Endothelial cell of umbilical vein (primary cell): ENCODE results near the gene RSPH10B2.
"Not testable (repeated sequence)": the region's sequence is repeated elsewhere in the genome, so short reads cannot be mapped to it uniquely, and the experiment has no call there.

Source experiments
- CTCF ChIP-seq, 2 donors: IDR thresholded peaks; 1 replicate in 1 of 2; 2 replicates in 1 of 2; pipeline ENCODE4 v1.5.1; 2011; ENCODE audit warnings: low read length in 2 of 2, mild to moderate bottlenecking in 2 of 2, moderate library complexity in 2 of 2, control low read depth in 1 of 2, inconsistent platforms in 1 of 2, low read depth in 1 of 2; ENCODE audit not compliant: insufficient read depth in 1 of 2; ENCODE audit errors: extremely low read depth in 1 of 2
- MAX ChIP-seq: IDR thresholded peaks from 2 replicates; pipeline ENCODE4 v1.6.1; 2011; ENCODE audit not compliant: insufficient read depth, insufficient read length
- POLR2AphosphoS5 ChIP-seq: IDR thresholded peaks from 2 replicates; pipeline ENCODE4 v1.6.1; 2012; ENCODE audit warnings: low read depth, mild to moderate bottlenecking, control low read depth, low read length, moderate library complexity; ENCODE audit not compliant: insufficient read depth

- not testable (repeated sequence) for TF ChIP-seq CTCF (IDR thresholded peaks at IDR 0.05; ENCODE audit: extremely low read depth in 1 of 2, insufficient read depth in 1 of 2, low read depth in 1 of 2, low read length in 2 of 2); POLR2AphosphoS5; MAX
These were observed 71.6 kb downstream of the RSPH10B2 start for GRCh38 chr7:6825236-6826125.
